ENCODE results near the gene PARD3B.

- TF ChIP-seq CTCF (IDR thresholded peaks at IDR 0.05 in 2 of 3, conservative IDR thresholded peaks at IDR 0.05 in 1 of 3; ENCODE audit: borderline replicate concordance in 1 of 3, insufficient read depth in 1 of 3, low read depth in 2 of 3, low read length in 2 of 3) = no peak
- TF ChIP-seq RAD21 (IDR thresholded peaks at IDR 0.05; ENCODE audit: low read depth) = no peak
- TF ChIP-seq MAX (IDR thresholded peaks at IDR 0.05) = no peak
- TF ChIP-seq POLR2AphosphoS5 (IDR thresholded peaks at IDR 0.05; ENCODE audit: low read depth, low read length) = no peak
- TF ChIP-seq ELF1 (IDR thresholded peaks at IDR 0.05; ENCODE audit: borderline replicate concordance, low read depth) = no peak
- TF ChIP-seq POLR2A (IDR thresholded peaks at IDR 0.05; ENCODE audit: borderline replicate concordance, extremely low read depth, insufficient read depth, insufficient read length) = no peak
- no peak for TF ChIP-seq SP1 (IDR thresholded peaks at IDR 0.05; ENCODE audit: low read depth)
- TF ChIP-seq CEBPB (IDR thresholded peaks at IDR 0.05; ENCODE audit: low read depth) = no peak
- no peak for TF ChIP-seq REST (IDR thresholded peaks at IDR 0.05; ENCODE audit: low read depth)
- no peak for TF ChIP-seq EZH2phosphoT487 (IDR thresholded peaks at IDR 0.05; ENCODE audit: borderline replicate concordance)
- TF ChIP-seq YY1 (IDR thresholded peaks at IDR 0.05; ENCODE audit: extremely low read depth, insufficient replicate concordance, low read depth, low read length) = no peak
- TF ChIP-seq EZH2 (IDR thresholded peaks at IDR 0.05) = no peak
- no peak for TF ChIP-seq ZFX (IDR thresholded peaks at IDR 0.05)
- no peak for TF ChIP-seq ZBTB33 (IDR thresholded peaks at IDR 0.05; ENCODE audit: extremely low read depth, insufficient replicate concordance, low read length)
These were observed 998.8 kb downstream of the PARD3B start for GRCh38 chr2:205543937-205544702.
